ENCODE data around the gene GCSAM.

DNA sequence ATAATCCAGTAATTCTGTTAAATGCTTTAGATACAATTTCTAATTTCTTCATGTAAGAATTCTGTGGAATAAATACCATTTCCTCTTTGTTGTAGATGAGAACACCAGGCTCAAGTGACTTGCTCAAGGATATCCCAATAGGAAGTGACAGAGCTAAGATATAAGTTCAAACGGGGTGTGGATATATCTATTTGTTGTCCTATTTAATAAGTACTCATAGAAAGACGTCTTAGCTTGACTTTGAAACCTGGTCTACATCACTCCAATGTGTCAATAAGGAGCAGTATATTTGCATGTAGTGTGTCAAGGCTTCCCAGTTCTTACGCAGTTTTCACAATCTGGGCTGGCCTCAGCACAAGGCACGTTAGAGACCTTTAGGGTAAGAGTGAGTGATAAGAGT is 4.7 kb upstream of the GCSAM start:
- TF ChIP-seq, protein P1, sequence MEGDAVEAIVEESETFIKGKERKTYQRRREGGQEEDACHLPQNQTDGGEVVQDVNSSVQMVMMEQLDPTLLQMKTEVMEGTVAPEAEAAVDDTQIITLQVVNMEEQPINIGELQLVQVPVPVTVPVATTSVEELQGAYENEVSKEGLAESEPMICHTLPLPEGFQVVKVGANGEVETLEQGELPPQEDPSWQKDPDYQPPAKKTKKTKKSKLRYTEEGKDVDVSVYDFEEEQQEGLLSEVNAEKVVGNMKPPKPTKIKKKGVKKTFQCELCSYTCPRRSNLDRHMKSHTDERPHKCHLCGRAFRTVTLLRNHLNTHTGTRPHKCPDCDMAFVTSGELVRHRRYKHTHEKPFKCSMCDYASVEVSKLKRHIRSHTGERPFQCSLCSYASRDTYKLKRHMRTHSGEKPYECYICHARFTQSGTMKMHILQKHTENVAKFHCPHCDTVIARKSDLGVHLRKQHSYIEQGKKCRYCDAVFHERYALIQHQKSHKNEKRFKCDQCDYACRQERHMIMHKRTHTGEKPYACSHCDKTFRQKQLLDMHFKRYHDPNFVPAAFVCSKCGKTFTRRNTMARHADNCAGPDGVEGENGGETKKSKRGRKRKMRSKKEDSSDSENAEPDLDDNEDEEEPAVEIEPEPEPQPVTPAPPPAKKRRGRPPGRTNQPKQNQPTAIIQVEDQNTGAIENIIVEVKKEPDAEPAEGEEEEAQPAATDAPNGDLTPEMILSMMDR (IDR thresholded peaks at IDR 0.05; ENCODE audit: insufficient read depth, low read length, poor library complexity, severe bottlenecking) = no peak
- no peak for TF ChIP-seq EZH2phosphoT487 (conservative IDR thresholded peaks at IDR 0.05; ENCODE audit: low read length)

Data from SU-DHL-6 (cell line).